ENCODE results near the gene GNA15.
"Not testable (repeated sequence)": the region's sequence is repeated elsewhere in the genome, so short reads cannot be mapped to it uniquely, and the experiment has no call there.

GNA15 gene

GRCh38 chr19:3135961-3136683 is at the start of gene GNA15:
TSS of gene GNA15 (plus strand) at chr19:3136033. CDS start at chr19:3136451, 418 bp downstream.
- DNase-seq (ENCODE audit: low spot score), result peak; percentile 32

- no peak for DNase-seq (ENCODE audit: low spot score)
Measured at GRCh38 chr19:3087769-3088168, 48.1 kb upstream of the GNA15 start.

GRCh38 chr19:3089299-3089855 is 46.5 kb upstream of the GNA15 start:
- not testable (repeated sequence) for DNase-seq (ENCODE audit: low spot score)

- peak; percentile 11 for DNase-seq (ENCODE audit: low spot score)
Measured at GRCh38 chr19:3094601-3095440, 41.0 kb upstream of the GNA15 start.

GRCh38 chr19:3095441-3096191 is 40.2 kb upstream of the GNA15 start:
- peak; percentile 9 for DNase-seq (ENCODE audit: low spot score)

- DNase-seq (ENCODE audit: low spot score), result no peak
Measured at GRCh38 chr19:3096267-3096901, 39.4 kb upstream of the GNA15 start.

GRCh38 chr19:3096902-3097326 is 38.9 kb upstream of the GNA15 start:
- no peak for DNase-seq (ENCODE audit: low spot score)

GRCh38 chr19:3097442-3097871 is 38.4 kb upstream of the GNA15 start:
- no peak for DNase-seq (ENCODE audit: low spot score)

- DNase-seq (ENCODE audit: low spot score), result no peak
Measured at GRCh38 chr19:3098141-3098514, 37.7 kb upstream of the GNA15 start.

- peak; percentile 12 for DNase-seq (ENCODE audit: low spot score)
Measured at GRCh38 chr19:3098515-3099346, 37.1 kb upstream of the GNA15 start.

- DNase-seq (ENCODE audit: low spot score), result no peak
Measured at GRCh38 chr19:3099347-3100145, 36.3 kb upstream of the GNA15 start.

GRCh38 chr19:3100331-3100730 is 35.5 kb upstream of the GNA15 start:
- DNase-seq (ENCODE audit: low spot score), result no peak

GRCh38 chr19:3100747-3101730 is 34.8 kb upstream of the GNA15 start:
- DNase-seq (ENCODE audit: low spot score), result no peak

- DNase-seq (ENCODE audit: low spot score), result no peak
Measured at GRCh38 chr19:3102239-3103140, 33.3 kb upstream of the GNA15 start.

- no peak for DNase-seq (ENCODE audit: low spot score)
Measured at GRCh38 chr19:3104708-3104983, 31.2 kb upstream of the GNA15 start.

GRCh38 chr19:3105641-3106508 is 30.0 kb upstream of the GNA15 start:
- no peak for DNase-seq (ENCODE audit: low spot score)
